ENCODE data around the gene RAD51B. TPM values are rescaled to one million over a fixed set of nuclear protein-coding genes. Genes with fewer than 3 reads are reported as not detected.

RAD51B gene
- total and polyA plus RNA-seq, 2 of the 13 experiments (the other 11 are each of a cell fraction or from before 2014, with no cell fraction given) = 7.0 to 9.5 TPM

DNA sequence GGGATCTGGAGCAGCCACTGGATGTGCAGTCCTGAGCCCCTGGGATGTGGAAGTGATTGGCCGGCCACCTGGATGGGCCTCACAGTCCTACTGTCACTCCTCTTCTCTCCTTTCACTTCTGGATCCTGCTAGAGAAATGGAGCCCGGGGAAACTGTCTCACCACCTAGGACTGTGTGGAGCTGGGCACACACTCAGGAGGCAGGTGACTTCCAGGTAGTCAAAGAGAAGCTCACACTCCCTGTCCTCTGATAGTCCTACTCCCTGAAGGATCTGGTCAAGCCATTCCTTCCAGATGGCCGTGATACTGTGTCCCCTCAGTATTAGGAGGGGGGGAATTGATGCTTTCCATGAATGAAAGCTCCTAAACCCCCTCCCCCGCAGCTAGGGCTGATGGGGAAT, 772.2 kb downstream of the RAD51B start (continued):
- TF ChIP-seq, protein P1, sequence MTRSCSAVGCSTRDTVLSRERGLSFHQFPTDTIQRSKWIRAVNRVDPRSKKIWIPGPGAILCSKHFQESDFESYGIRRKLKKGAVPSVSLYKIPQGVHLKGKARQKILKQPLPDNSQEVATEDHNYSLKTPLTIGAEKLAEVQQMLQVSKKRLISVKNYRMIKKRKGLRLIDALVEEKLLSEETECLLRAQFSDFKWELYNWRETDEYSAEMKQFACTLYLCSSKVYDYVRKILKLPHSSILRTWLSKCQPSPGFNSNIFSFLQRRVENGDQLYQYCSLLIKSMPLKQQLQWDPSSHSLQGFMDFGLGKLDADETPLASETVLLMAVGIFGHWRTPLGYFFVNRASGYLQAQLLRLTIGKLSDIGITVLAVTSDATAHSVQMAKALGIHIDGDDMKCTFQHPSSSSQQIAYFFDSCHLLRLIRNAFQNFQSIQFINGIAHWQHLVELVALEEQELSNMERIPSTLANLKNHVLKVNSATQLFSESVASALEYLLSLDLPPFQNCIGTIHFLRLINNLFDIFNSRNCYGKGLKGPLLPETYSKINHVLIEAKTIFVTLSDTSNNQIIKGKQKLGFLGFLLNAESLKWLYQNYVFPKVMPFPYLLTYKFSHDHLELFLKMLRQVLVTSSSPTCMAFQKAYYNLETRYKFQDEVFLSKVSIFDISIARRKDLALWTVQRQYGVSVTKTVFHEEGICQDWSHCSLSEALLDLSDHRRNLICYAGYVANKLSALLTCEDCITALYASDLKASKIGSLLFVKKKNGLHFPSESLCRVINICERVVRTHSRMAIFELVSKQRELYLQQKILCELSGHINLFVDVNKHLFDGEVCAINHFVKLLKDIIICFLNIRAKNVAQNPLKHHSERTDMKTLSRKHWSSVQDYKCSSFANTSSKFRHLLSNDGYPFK (CRISPR knock-in tag; IDR thresholded peaks at IDR 0.05; ENCODE audit: borderline replicate concordance) = no peak

DNA sequence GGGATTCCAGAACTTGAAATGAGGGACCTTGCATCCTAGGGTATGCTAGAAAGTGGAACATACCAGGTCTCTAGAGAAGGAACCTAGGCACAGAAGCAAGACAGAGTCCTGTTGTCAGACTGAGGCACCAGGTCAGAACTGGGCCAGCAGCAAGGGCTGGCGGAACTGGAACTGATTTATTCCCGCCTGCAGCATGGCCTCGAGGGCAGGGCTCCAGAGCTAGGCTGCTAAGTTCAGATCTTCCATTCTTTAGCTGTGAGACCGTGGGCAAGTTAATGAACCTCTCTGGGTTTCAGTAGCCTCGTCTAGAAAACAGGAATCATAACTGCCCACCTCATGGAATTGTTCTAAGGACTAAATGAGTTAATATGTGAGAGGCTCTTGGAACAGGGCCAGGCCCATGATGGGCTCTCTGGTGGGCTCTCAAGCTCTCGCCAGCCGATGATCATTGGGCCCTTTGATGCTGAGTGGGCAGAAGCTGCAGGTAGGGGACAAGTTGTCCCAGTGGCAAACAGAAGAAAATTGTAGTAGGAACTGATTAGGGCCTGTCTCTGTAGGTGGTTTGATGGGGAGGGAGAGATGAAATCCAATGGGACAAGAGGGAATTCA, 773.5 kb downstream of the RAD51B start:
- H4K20me1 ChIP-seq (ENCODE audit: insufficient read depth, low read length) = no peaks in the 10 kb centered on the region
- H3K79me2 ChIP-seq (ENCODE audit: insufficient read depth, low read length) = no peaks in the 10 kb centered on the region
- intact Hi-C loops (cut with micrococcal nuclease; ENCODE audit: unreplicated experiment) (loop anchor here (10.0 kb wide), 1 partner anchor 192 kb away; no protein-coding TSS in a partner anchor), in situ Hi-C loops (cut with HindIII; ENCODE audit: extremely low pct_ligation_motif_present, low pct_unique_long_range_greater_than_20kb) (no loop called here)
- no peaks in the 10 kb centered on the region for H3K36me3 ChIP-seq (replicated peaks in 1 of 2; ENCODE audit: control insufficient read depth in 1 of 2, insufficient read depth in 2 of 2, low read length in 2 of 2)
- H3K4me3 ChIP-seq (replicated peaks in 1 of 3; ENCODE audit: insufficient read depth in 1 of 3, low read depth in 2 of 3, low read length in 3 of 3) = no peak overlapping the region
- no TSS peak for BruUV-seq (replicated peaks)
- H3K9me3 ChIP-seq (ENCODE audit: low read length) = no peaks in the 10 kb centered on the region
- H3K27me3 ChIP-seq (ENCODE audit: control insufficient read depth in 1 of 2, insufficient read depth in 2 of 2, low read length in 2 of 2) = no peaks in the 10 kb centered on the region
- no peak overlapping the region for H3K27ac ChIP-seq (ENCODE audit: extremely low read length, insufficient read depth, low read length)
- ATAC-seq (no peak), DNase-seq (ENCODE audit: low spot score) (no peak), FAIRE-seq (no peak)
- ChIA-PET POLR2A (interaction anchor here (1.7 to 3.5 kb wide), 2 partner anchors 10 to 14 kb away, joined by 3 to 11 read pairs; no protein-coding TSS in a partner anchor), CTCF (ENCODE audit: low intra/inter-chr PET ratio, low total read pairs) (no interaction called here)
- H3K9ac ChIP-seq (ENCODE audit: insufficient read depth, low read depth, low read length) = no peak overlapping the region
- no peak overlapping the region for H3K4me2 ChIP-seq (ENCODE audit: low read depth, low read length)
- no peak overlapping the region for H2AFZ ChIP-seq (ENCODE audit: low read length)
- TF ChIP-seq, protein P2, sequence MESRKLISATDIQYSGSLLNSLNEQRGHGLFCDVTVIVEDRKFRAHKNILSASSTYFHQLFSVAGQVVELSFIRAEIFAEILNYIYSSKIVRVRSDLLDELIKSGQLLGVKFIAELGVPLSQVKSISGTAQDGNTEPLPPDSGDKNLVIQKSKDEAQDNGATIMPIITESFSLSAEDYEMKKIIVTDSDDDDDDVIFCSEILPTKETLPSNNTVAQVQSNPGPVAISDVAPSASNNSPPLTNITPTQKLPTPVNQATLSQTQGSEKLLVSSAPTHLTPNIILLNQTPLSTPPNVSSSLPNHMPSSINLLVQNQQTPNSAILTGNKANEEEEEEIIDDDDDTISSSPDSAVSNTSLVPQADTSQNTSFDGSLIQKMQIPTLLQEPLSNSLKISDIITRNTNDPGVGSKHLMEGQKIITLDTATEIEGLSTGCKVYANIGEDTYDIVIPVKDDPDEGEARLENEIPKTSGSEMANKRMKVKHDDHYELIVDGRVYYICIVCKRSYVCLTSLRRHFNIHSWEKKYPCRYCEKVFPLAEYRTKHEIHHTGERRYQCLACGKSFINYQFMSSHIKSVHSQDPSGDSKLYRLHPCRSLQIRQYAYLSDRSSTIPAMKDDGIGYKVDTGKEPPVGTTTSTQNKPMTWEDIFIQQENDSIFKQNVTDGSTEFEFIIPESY (CRISPR knock-in tag; IDR thresholded peaks at IDR 0.05) = peak; percentile 50; the same call in 1 of the 2 replicates
- TF ChIP-seq, protein P3, sequence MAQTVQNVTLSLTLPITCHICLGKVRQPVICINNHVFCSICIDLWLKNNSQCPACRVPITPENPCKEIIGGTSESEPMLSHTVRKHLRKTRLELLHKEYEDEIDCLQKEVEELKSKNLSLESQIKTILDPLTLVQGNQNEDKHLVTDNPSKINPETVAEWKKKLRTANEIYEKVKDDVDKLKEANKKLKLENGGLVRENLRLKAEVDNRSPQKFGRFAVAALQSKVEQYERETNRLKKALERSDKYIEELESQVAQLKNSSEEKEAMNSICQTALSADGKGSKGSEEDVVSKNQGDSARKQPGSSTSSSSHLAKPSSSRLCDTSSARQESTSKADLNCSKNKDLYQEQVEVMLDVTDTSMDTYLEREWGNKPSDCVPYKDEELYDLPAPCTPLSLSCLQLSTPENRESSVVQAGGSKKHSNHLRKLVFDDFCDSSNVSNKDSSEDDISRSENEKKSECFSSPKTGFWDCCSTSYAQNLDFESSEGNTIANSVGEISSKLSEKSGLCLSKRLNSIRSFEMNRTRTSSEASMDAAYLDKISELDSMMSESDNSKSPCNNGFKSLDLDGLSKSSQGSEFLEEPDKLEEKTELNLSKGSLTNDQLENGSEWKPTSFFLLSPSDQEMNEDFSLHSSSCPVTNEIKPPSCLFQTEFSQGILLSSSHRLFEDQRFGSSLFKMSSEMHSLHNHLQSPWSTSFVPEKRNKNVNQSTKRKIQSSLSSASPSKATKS (CRISPR knock-in tag; IDR thresholded peaks at IDR 0.05) = no peak
- no peak for TF ChIP-seq ZNF761 (CRISPR knock-in tag; conservative IDR thresholded peaks at IDR 0.05)
- TF ChIP-seq ZNF768 (CRISPR knock-in tag; IDR thresholded peaks at IDR 0.05) = peak; percentile 64; the same call in 1 of the 2 replicates
- TF ChIP-seq POLR2A (IDR thresholded peaks at IDR 0.05; ENCODE audit: insufficient read depth in 1 of 2, low read depth in 2 of 2, low read length in 2 of 2) = no peak
- TF ChIP-seq SP2 (CRISPR knock-in tag; IDR thresholded peaks at IDR 0.05) = no peak
- H3K4me1 ChIP-seq (ENCODE audit: insufficient read depth, low read length) = peaks cover 64% of the 10 kb centered on the region
- 87% methylated on average over 7 of the region's 7 CpGs for WGBS (ENCODE audit: low lambda C conversion rate)

All from HepG2 (cell line).